ENCODE measurements around the gene RAB11FIP4.
A peak's percentile ranks its signal among the peaks of the same experiment; 100 is the strongest.

Gene RAB11FIP4

GRCh38 chr17:31558748-31559583, 167.5 kb downstream of the RAB11FIP4 start:
- H3K4me3 ChIP-seq (replicated peaks; ENCODE audit: insufficient read depth, low read length), result peak overlapping the region; percentile 55
- H3K27me3 ChIP-seq (ENCODE audit: insufficient read depth, poor library complexity, severe bottlenecking), result no peaks in the 10 kb centered on the region
- peak; percentile 65 to 70 for DNase-seq (ENCODE audit: low read depth in 1 of 2, low spot score in 1 of 2)
- TF ChIP-seq SPI1 (IDR thresholded peaks at IDR 0.05; ENCODE audit: borderline replicate concordance, low read depth) (peak; percentile 37; the same call in 1 of the 2 replicates), REST (IDR thresholded peaks at IDR 0.05; ENCODE audit: insufficient replicate concordance, low read depth) (no peak), CTCF (IDR thresholded peaks at IDR 0.05; ENCODE audit: insufficient read depth, low read length) (peak; percentile 9), POLR2AphosphoS5 (IDR thresholded peaks at IDR 0.05; ENCODE audit: low read depth) (no peak)
- no peak overlapping the region for H3K27ac ChIP-seq (replicated peaks)

GRCh38 chr17:31559584-31560501, 168.4 kb downstream of the RAB11FIP4 start:
- Histone ChIP-seq H3K27ac (replicated peaks) (no peak overlapping the region), H3K4me3 (replicated peaks; ENCODE audit: insufficient read depth, low read length) (no peak overlapping the region), H3K27me3 (ENCODE audit: insufficient read depth, poor library complexity, severe bottlenecking) (no peaks in the 10 kb centered on the region)
- TF ChIP-seq POLR2AphosphoS5 (IDR thresholded peaks at IDR 0.05; ENCODE audit: low read depth), result no peak
- TF ChIP-seq GABPA (IDR thresholded peaks at IDR 0.05; ENCODE audit: low read depth), result no peak
- no peak for DNase-seq (ENCODE audit: low read depth in 1 of 2, low spot score in 1 of 2)

GRCh38 chr17:31560616-31561235, 169.3 kb downstream of the RAB11FIP4 start:
- Histone ChIP-seq H3K4me3 (replicated peaks; ENCODE audit: insufficient read depth, low read length) (no peak overlapping the region), H3K27me3 (ENCODE audit: insufficient read depth, poor library complexity, severe bottlenecking) (no peaks in the 10 kb centered on the region), H3K27ac (replicated peaks) (no peak overlapping the region)
- no peak for DNase-seq (ENCODE audit: low read depth in 1 of 2, low spot score in 1 of 2)
- TF ChIP-seq REST (IDR thresholded peaks at IDR 0.05; ENCODE audit: insufficient replicate concordance, low read depth) (no peak), CTCF (IDR thresholded peaks at IDR 0.05; ENCODE audit: insufficient read depth, low read length) (no peak)
